ENCODE measurements around the gene C1QC. TPM values are rescaled to one million over a fixed set of nuclear protein-coding genes. Genes with fewer than 3 reads are reported as not detected.

C1QC gene
- not detected in 2 replicates for total RNA-seq

DNA sequence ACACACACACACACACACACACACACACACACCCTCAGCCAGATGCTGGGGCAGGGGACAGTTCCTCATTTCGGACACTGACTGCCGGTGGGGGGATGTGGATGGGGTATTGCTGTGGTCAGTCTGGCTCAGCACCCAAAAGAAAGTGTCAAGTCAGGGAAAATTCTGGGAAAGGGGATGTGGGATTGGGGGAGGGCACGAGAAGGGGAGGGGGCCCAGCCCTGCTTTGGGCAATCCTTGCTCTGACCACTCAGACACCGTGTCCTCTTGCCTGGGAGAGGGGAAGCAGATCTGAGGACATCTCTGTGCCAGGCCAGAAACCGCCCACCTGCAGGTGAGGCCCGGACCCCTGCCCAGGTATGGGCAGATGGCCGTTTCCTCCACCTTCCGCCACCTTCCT is at the start of gene C1QC:
Gene C1QC (plus strand): TSS at position 253 of the 400 bp plus-strand sequence. CDS start 391 bp downstream, outside the sequence.

DNA sequence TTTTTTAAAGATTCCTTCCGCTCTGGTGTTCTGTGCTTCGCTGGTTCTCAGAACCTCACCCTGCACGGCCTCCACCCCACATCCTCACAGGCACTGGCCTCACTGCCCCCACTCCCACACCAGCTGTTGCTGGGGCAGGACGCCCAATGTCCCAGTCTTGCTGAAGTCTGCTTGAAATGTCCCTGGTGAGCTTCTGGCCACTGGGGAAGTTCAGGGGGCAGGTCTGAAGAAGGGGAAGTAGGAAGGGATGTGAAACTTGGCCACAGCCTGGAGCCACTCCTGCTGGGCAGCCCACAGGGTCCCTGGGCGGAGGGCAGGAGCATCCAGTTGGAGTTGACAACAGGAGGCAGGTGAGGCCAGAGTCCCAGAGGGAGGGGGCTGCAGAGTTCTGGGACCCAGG is 7.1 kb upstream of the C1QC start, which contains the start of gene C1QA:
Gene C1QA (plus strand): TSS at position 276 of the 400 bp plus-strand sequence. CDS start 989 bp downstream, outside the sequence.

DNA sequence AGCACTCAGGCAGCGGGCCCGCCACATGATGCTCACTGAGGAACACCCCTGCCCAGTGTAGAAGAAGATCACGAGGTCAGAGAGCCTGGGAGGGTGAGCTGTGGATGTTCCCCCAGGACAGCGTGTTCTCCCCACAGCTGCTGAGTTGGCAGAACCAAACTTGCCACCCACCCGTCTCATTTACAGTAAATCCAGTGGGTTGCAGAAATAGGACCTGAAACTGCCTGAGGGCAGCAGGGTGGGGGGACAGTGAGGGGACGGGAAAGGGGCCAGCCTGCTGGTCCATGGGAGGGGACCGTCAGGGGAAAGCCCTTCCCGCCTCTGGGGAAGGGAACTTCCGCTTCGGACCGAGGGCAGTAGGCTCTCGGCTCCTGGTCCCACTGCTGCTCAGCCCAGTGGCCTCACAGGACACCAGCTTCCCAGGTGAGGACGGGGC is 9.5 kb downstream of the C1QC start, which contains the start of gene C1QB:
Gene C1QB (plus strand): TSS at position 356 of the 436 bp plus-strand sequence. CDS start 6,227 bp downstream, outside the sequence.

Small RNA genes lying within 50 kb of the gene (small RNA-seq; reads per million reads assigned to genes)
- not detected for gene MIR6127

Other genes starting within 250 kb of the C1QC start
- gene ZBTB40, start 191.8 kb upstream of the C1QC start, total RNA-seq = 11.4 and 13.6 TPM in 2 replicates
- not detected in 2 replicates for gene EPHA8, start 80.1 kb upstream of the C1QC start, total RNA-seq
- gene C1QA, start 7.0 kb upstream of the C1QC start, total RNA-seq = not detected in 2 replicates
- not detected in 2 replicates for gene C1QB, start 9.6 kb downstream of the C1QC start, total RNA-seq
- gene EPHB2, start 67.2 kb downstream of the C1QC start, total RNA-seq = 3.5 and 25.9 TPM in 2 replicates

Measured in placental epithelial cell (primary cell).